GM21423 (cell line): ENCODE measurements around the gene SSTR3.

Source experiments
- ATAC-seq: cut with Tn5 transposase; IDR thresholded peaks from one replicate; pipeline ENCODE4 v1.9.1; 2021; ENCODE audit warnings: mild to moderate bottlenecking, moderate library complexity; ENCODE audit not compliant: unreplicated experiment

Gene SSTR3

GRCh38 chr22:37154925-37155712 is 57.2 kb downstream of the SSTR3 start:
- no peak for ATAC-seq
